Panc1 (cell line): ENCODE measurements around the gene CNGB1.

Source experiments
- CTCF ChIP-seq: fragments of 450-650 bp; IDR thresholded peaks from 2 replicates; pipeline ENCODE4 v1.5.1; 2017; ENCODE audit warnings: mild to moderate bottlenecking
- POLR2AphosphoS5 ChIP-seq: IDR thresholded peaks from 2 replicates; pipeline ENCODE4 v1.6.1; 2012; ENCODE audit warnings: mild to moderate bottlenecking, low read depth, low read length, moderate library complexity
- REST ChIP-seq, 2 experiments: IDR thresholded peaks; 2 replicates each; pipeline ENCODE4 v1.6.1; 2011 to 2012; ENCODE audit warnings: low read depth in 2 of 2, control low read depth in 1 of 2, low read length in 1 of 2, mild to moderate bottlenecking in 1 of 2, moderate library complexity in 1 of 2; ENCODE audit not compliant: insufficient read depth in 1 of 2
- SIN3A ChIP-seq: IDR thresholded peaks from 2 replicates; pipeline ENCODE4 v1.6.1; 2012; ENCODE audit warnings: low read depth, mild to moderate bottlenecking, low read length, moderate library complexity, borderline replicate concordance; ENCODE audit not compliant: insufficient read depth
- TCF7L2 ChIP-seq: IDR thresholded peaks from 2 replicates; pipeline ENCODE4 v1.6.1; 2011; ENCODE audit warnings: mild to moderate bottlenecking, low read depth, low read length, inconsistent platforms

- TF ChIP-seq SIN3A (no peak), CTCF (no peak), REST (IDR thresholded peaks at IDR 0.05; ENCODE audit: insufficient read depth in 1 of 2, low read depth in 2 of 2, low read length in 1 of 2) (no peak), POLR2AphosphoS5 (no peak), TCF7L2 (no peak)
Observed at GRCh38 chr16:57887711-57888110, 83.2 kb downstream of the CNGB1 start.
